ENCODE results near the gene GNA14.

The GNA14 gene

DNA sequence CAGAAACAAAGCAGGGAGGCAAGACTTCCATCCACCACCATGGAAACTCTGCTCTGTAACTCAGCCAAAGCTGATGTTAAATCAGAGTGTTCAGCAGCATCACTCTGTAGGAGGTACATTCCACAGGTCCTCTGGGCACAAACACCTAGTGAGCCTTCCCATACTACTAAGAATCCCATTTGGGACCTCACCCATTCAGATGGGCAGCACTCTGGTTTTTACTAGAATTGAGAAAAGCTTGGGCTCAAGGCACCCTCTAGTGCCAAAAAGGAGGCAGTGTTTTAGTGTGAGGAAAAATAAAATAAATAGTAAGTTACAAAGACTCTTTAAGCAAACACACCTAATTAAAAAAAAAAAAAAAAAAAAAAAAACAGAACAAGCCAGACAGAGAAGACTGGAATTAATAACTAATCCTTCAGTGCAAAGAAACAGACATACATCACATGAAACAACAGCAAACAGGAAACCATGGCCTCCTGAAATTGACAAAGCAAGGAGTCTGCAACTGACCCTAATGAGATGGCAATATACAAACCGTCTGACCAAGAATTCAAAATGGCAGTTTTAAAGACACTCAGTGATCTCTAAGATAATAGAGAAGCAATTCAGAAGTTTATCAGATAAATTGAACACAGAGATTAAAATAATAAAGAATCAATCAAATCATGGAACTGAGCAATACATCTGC lies 159.5 kb downstream of the GNA14 start:
- Histone ChIP-seq H3K27ac (ENCODE audit: low read length) (no peak overlapping the region), H3K9ac (ENCODE audit: low read length in 2 of 2) (no peak overlapping the region), H3K27me3 (ENCODE audit: control insufficient read depth in 1 of 2, insufficient read depth in 2 of 2, low read length in 2 of 2) (no peaks in the 10 kb centered on the region), H3K9me3 (ENCODE audit: control insufficient read depth in 2 of 2, low read length in 2 of 2) (no peaks in the 10 kb centered on the region), H3K36me3 (ENCODE audit: control insufficient read depth in 2 of 2, insufficient read depth in 2 of 2, low read length in 2 of 2) (no peaks in the 10 kb centered on the region), H3K4me1 (ENCODE audit: control insufficient read depth, insufficient read depth, low read length) (no peaks in the 10 kb centered on the region), H3K4me3 (ENCODE audit: low read length in 2 of 2) (no peak overlapping the region)

DNA sequence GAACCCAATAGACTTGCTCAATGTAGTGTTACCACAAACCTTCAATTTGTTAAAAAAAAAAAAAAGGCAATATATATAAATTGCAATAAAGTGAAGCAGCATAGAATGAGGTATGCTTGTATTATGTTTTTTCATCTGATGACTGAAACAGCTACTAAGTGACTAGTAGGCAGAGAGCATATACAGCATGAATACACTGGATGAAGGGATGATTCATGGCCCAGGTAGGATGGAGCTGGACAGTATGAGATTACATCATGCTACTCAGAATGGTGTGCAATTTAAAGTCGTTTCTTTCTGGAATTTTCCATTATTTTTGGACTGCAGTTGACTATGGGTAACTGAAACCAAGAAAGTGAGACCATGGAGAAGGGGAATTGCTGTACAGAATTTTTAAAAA lies 161.2 kb downstream of the GNA14 start:
- Histone ChIP-seq H3K27me3 (ENCODE audit: control insufficient read depth in 1 of 2, insufficient read depth in 2 of 2, low read length in 2 of 2) (no peaks in the 10 kb centered on the region), H3K4me3 (ENCODE audit: low read length in 2 of 2) (no peak overlapping the region), H3K9me3 (ENCODE audit: control insufficient read depth in 2 of 2, low read length in 2 of 2) (no peaks in the 10 kb centered on the region), H3K9ac (ENCODE audit: low read length in 2 of 2) (no peak overlapping the region), H3K27ac (ENCODE audit: low read length) (no peak overlapping the region), H3K36me3 (ENCODE audit: control insufficient read depth in 2 of 2, insufficient read depth in 2 of 2, low read length in 2 of 2) (no peaks in the 10 kb centered on the region), H3K4me1 (ENCODE audit: control insufficient read depth, insufficient read depth, low read length) (no peaks in the 10 kb centered on the region)

DNA sequence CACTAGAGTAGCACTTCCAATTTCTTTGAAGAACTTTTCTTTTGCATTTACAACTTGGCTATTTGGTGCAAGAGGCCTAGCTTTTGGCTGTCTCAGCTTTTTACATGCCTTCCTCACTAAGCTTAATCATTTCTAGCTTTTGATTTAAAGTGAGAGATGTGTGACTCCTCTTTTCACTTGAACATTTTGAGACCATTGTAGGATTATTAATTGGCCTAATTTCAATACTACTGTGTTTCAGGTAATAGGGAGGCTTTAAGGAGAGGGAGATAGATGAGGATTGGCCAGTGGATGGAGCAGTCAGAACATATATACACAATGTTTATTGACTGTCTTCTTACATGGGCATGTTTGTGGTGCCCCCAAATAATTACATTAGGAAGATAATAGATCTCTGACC lies 161.7 kb downstream of the GNA14 start:
- no peak overlapping the region for H3K9ac ChIP-seq (ENCODE audit: low read length in 2 of 2)
- no peak overlapping the region for H3K27ac ChIP-seq (ENCODE audit: low read length)
- H3K4me1 ChIP-seq (ENCODE audit: control insufficient read depth, insufficient read depth, low read length), result no peaks in the 10 kb centered on the region
- H3K9me3 ChIP-seq (ENCODE audit: control insufficient read depth in 2 of 2, low read length in 2 of 2), result no peaks in the 10 kb centered on the region
- H3K27me3 ChIP-seq (ENCODE audit: control insufficient read depth in 1 of 2, insufficient read depth in 2 of 2, low read length in 2 of 2), result no peaks in the 10 kb centered on the region
- no peak overlapping the region for H3K4me3 ChIP-seq (ENCODE audit: low read length in 2 of 2)
- no peaks in the 10 kb centered on the region for H3K36me3 ChIP-seq (ENCODE audit: control insufficient read depth in 2 of 2, insufficient read depth in 2 of 2, low read length in 2 of 2)

DNA sequence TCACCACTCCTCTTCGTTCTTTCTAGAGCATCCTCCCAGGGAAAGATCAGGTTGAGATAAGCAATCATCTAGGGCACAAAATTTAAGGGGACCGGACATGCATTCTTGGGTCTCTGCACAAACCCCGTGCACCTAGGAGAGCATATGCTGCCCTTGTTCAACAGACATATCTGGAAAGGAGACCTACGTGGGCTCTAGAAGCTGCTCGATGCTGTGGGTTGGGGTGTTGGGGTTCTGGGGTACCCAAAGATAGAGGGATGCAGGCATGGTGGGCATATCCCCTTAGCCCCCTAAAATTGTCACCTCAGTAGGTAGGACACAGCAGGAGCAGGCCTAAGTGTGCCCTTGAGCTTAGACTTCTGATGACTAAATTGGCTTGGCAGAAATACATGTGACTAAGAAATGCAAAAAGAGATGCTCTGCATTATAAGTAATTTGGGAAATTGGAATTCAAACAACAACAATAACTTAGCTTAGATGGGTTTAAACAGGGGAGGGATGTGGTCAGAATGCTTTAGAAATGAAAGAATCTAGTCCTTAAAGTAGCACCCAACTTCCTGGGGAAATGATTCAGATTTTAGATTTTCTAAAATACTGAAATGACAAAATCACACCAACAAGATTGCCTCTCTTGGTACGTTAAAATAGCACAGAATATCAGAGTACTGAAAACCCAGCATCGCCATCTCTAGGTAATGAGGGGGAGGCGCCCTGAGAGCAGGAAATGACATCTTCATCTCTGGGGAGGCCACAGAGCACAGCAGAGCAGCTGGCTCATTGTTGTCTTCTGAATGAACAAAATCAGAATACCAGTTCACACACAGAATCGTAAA lies 172.3 kb downstream of the GNA14 start:
- Histone ChIP-seq H3K9ac (ENCODE audit: low read length in 2 of 2) (no peak overlapping the region), H3K27me3 (ENCODE audit: control insufficient read depth in 1 of 2, insufficient read depth in 2 of 2, low read length in 2 of 2) (no peaks in the 10 kb centered on the region), H3K4me3 (ENCODE audit: low read length in 2 of 2) (no peak overlapping the region), H3K4me1 (ENCODE audit: control insufficient read depth, insufficient read depth, low read length) (no peaks in the 10 kb centered on the region), H3K9me3 (ENCODE audit: control insufficient read depth in 2 of 2, low read length in 2 of 2) (peaks cover 3 to 4% of the 10 kb centered on the region in 2 donors), H3K27ac (ENCODE audit: low read length) (no peak overlapping the region), H3K36me3 (ENCODE audit: control insufficient read depth in 2 of 2, insufficient read depth in 2 of 2, low read length in 2 of 2) (no peaks in the 10 kb centered on the region)

DNA sequence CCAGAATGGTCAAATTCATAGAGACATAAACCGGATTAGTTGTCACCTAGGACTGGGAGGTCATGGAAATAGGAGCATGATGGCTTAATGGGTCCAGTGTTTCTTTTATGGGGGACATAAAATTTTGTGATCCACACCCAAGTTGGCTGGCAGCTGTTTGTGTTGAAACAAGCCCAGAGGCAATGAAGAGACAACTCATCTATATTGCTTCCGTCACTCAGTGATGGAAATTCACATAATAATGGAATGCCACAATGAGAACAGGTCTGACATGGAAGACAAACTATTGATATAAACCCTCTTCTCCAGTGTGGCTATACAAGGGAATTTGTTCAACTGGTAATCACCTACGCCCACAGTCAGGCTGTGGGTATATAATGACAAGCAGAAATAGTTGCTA lies 173.2 kb downstream of the GNA14 start:
- Histone ChIP-seq H3K27me3 (ENCODE audit: control insufficient read depth in 1 of 2, insufficient read depth in 2 of 2, low read length in 2 of 2) (no peaks in the 10 kb centered on the region), H3K4me3 (ENCODE audit: low read length in 2 of 2) (no peak overlapping the region), H3K27ac (ENCODE audit: low read length) (no peak overlapping the region), H3K36me3 (ENCODE audit: control insufficient read depth in 2 of 2, insufficient read depth in 2 of 2, low read length in 2 of 2) (no peaks in the 10 kb centered on the region), H3K9me3 (ENCODE audit: control insufficient read depth in 2 of 2, low read length in 2 of 2) (peaks cover 3 to 4% of the 10 kb centered on the region in 2 donors), H3K9ac (ENCODE audit: low read length in 2 of 2) (no peak overlapping the region), H3K4me1 (ENCODE audit: control insufficient read depth, insufficient read depth, low read length) (no peaks in the 10 kb centered on the region)

DNA sequence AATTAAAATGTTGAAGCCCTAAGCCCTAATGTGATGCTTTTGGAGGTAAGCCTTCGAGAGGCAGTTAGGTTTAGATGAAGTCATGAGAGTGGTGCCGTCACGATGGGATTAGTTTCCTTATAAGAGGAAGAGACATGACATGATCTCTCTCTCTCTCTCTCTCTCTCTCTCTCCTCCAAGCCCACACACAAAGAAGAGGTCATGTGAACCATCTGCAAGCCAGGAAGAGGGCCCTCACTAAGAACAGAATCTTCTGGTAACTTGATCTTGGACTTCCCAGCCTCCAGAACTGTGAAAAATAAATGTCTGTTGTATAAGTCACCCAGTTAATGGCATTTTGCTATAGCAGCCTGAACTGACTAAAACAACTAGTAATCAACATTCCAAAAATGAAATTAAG lies 175.5 kb downstream of the GNA14 start:
- Histone ChIP-seq H3K4me3 (ENCODE audit: low read length in 2 of 2) (no peak overlapping the region), H3K9ac (ENCODE audit: low read length in 2 of 2) (no peak overlapping the region), H3K27me3 (ENCODE audit: control insufficient read depth in 1 of 2, insufficient read depth in 2 of 2, low read length in 2 of 2) (no peaks in the 10 kb centered on the region), H3K27ac (ENCODE audit: low read length) (no peak overlapping the region), H3K4me1 (ENCODE audit: control insufficient read depth, insufficient read depth, low read length) (no peaks in the 10 kb centered on the region), H3K9me3 (ENCODE audit: control insufficient read depth in 2 of 2, low read length in 2 of 2) (peaks cover 3 to 4% of the 10 kb centered on the region in 2 donors), H3K36me3 (ENCODE audit: control insufficient read depth in 2 of 2, insufficient read depth in 2 of 2, low read length in 2 of 2) (no peaks in the 10 kb centered on the region)

DNA sequence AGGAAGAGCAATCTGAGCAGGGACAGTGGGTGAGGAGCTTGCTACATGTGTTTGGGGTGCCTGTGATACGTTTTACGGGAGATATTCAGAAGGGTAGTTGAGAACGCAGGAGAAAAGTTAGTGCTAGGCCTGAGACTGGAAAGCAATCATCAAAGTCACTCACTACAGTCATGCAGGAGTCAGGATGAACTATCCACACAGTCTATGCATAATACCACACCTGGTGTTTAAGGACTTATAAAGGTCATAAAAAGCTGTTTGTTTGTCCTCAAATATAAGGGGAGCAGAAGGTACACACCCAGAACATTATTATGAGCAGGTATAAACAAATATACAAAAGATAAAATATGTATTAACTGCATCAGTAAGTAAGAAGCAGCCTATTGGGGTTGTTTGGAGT lies 176.6 kb downstream of the GNA14 start:
- Histone ChIP-seq H3K9me3 (ENCODE audit: control insufficient read depth in 2 of 2, low read length in 2 of 2) (peaks cover 3 to 4% of the 10 kb centered on the region in 2 donors), H3K27me3 (ENCODE audit: control insufficient read depth in 1 of 2, insufficient read depth in 2 of 2, low read length in 2 of 2) (no peaks in the 10 kb centered on the region), H3K4me3 (ENCODE audit: low read length in 2 of 2) (no peak overlapping the region), H3K4me1 (ENCODE audit: control insufficient read depth, insufficient read depth, low read length) (no peaks in the 10 kb centered on the region), H3K9ac (ENCODE audit: low read length in 2 of 2) (no peak overlapping the region), H3K36me3 (ENCODE audit: control insufficient read depth in 2 of 2, insufficient read depth in 2 of 2, low read length in 2 of 2) (no peaks in the 10 kb centered on the region), H3K27ac (ENCODE audit: low read length) (no peak overlapping the region)

DNA sequence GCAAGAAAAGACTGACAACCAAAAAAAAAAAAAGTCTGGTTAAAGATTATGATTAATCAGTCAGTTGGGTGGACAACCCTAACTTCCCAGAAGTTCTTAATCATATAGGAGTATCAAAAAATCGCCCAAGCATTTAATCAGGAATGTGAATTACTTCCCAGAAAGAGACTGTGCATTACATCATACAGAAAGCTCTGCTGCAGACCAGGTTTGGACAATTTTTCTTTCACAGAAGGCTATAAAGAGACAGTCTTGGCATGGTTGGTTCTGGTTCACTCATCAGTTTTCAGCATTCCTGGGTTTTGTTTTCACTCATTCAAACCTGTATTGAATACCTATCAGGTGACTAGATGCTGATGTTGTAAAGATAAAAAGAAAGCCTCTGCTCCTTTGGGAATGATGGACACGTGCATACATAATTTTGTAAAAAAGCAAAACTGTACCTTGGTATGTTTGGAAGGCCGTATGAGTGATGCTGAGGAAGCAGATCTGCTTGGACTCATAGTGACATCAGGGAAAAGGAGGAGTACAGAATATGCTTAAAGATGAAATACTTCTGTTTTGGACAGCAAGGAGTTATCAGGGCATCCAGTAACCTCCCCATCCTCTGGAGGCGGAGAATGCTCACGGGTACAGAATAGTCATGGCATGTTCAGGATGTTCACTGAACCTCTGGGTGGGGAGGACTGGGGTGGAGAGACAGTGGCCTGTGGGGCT lies 178.4 kb downstream of the GNA14 start:
- H3K9me3 ChIP-seq (ENCODE audit: control insufficient read depth in 2 of 2, low read length in 2 of 2), result peaks cover 0 to 4% of the 10 kb centered on the region in 2 donors

DNA sequence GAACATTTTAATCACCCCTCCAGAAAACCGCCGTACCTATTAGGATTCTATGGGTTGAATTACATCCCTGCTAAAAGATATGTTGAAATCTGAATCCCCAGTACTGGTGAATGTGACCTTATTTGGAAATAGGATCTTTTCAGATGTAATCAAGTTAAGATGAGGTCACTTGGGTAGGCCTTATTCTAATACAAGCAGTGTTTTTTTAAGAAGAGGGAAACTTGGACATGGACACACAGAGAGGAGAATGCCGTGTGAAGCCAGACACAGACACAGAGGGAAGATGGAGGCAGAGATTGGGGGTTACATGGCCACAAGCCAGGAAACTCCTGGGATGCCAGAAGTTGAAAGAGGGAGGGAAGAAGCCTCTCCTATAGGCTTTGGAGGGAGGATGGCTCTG lies 183.5 kb downstream of the GNA14 start:
- Histone ChIP-seq H3K4me1 (ENCODE audit: control insufficient read depth, insufficient read depth, low read length) (no peaks in the 10 kb centered on the region), H3K27ac (ENCODE audit: low read length) (no peak overlapping the region), H3K36me3 (ENCODE audit: control insufficient read depth in 2 of 2, insufficient read depth in 2 of 2, low read length in 2 of 2) (no peaks in the 10 kb centered on the region), H3K9ac (ENCODE audit: low read length in 2 of 2) (no peak overlapping the region), H3K27me3 (ENCODE audit: control insufficient read depth in 1 of 2, insufficient read depth in 2 of 2, low read length in 2 of 2) (no peaks in the 10 kb centered on the region), H3K9me3 (ENCODE audit: control insufficient read depth in 2 of 2, low read length in 2 of 2) (no peaks in the 10 kb centered on the region), H3K4me3 (ENCODE audit: low read length in 2 of 2) (no peak overlapping the region)

More for the DNA sequence above, 178.4 kb downstream of the GNA14 start:
- H3K4me3 ChIP-seq (ENCODE audit: low read length in 2 of 2), result no peak overlapping the region
- no peaks in the 10 kb centered on the region for H3K27me3 ChIP-seq (ENCODE audit: control insufficient read depth in 1 of 2, insufficient read depth in 2 of 2, low read length in 2 of 2)
- no peak overlapping the region for H3K9ac ChIP-seq (ENCODE audit: low read length in 2 of 2)
- H3K27ac ChIP-seq (ENCODE audit: low read length), result no peak overlapping the region
- H3K4me1 ChIP-seq (ENCODE audit: control insufficient read depth, insufficient read depth, low read length), result no peaks in the 10 kb centered on the region
- no peaks in the 10 kb centered on the region for H3K36me3 ChIP-seq (ENCODE audit: control insufficient read depth in 2 of 2, insufficient read depth in 2 of 2, low read length in 2 of 2)

DNA sequence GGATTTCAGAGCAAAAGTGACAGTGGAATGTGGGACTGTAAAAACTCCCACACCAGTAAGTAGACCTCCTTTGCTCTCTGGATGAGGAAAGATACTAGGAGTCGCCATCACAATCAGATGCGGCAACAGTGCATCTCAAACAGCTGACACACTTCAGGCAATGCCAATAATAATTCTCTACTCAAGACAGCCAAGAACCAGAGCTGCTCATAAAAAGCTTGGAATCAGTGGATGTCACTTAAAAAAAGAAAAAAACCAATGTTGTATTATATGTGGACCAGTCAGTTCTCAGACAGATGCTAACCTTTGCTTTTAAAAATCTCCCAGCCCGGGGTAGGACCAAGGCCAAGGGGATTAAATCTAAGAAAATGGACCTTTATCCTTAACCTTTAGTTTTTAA lies 185.0 kb downstream of the GNA14 start:
- Histone ChIP-seq H3K4me3 (ENCODE audit: low read length in 2 of 2) (no peak overlapping the region), H3K27me3 (ENCODE audit: control insufficient read depth in 1 of 2, insufficient read depth in 2 of 2, low read length in 2 of 2) (no peaks in the 10 kb centered on the region), H3K9me3 (ENCODE audit: control insufficient read depth in 2 of 2, low read length in 2 of 2) (no peaks in the 10 kb centered on the region), H3K27ac (ENCODE audit: low read length) (no peak overlapping the region), H3K9ac (ENCODE audit: low read length in 2 of 2) (no peak overlapping the region), H3K4me1 (ENCODE audit: control insufficient read depth, insufficient read depth, low read length) (peaks cover 1% of the 10 kb centered on the region), H3K36me3 (ENCODE audit: control insufficient read depth in 2 of 2, insufficient read depth in 2 of 2, low read length in 2 of 2) (no peaks in the 10 kb centered on the region)

All from stomach smooth muscle (tissue), 2 donors.